Medulla oblongata (tissue), 1 donor: ENCODE measurements around the gene CREB3L1.

Experiments used
- DNase-seq: peaks from one replicate; pipeline ENCODE4 v3.0.0-alpha.2; 2015; ENCODE audit errors: extremely low spot score

The CREB3L1 gene

GRCh38 chr11:46345131-46345597 lies 67.7 kb downstream of the CREB3L1 start:
- DNase-seq: peak; percentile 56

DNA sequence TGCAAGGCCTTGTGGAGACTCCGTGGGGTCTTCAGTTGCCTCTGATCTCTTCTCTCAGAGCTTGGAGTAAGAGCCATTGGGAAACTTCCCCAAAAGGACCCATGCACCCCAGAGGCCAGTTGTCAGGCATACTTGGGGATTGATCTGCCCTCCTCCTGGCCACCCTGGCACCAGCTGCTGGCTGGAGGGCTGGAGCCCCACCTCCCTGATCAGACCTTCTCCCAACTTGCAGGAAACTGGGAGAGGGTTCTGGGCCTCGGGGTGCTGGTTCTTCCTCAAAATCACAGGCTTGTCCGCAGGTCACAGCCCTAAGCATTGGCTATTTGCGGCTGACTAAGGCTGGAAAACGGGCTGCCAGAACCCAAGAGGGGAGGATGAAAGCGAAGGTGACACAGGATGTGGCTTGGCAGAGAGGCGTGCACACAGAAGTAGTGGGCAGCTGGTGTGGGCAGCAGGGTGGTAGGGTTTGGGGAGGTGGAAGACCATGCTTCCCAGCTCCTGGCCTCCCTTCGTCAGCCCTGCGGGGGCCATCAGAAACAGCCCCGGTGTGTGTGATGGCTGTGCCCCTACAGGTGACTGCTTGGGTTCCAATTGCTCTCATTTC lies 68.5 kb downstream of the CREB3L1 start:
- DNase-seq: no peak

GRCh38 chr11:46346886-46347636 lies 69.6 kb downstream of the CREB3L1 start, which contains the start of gene DGKZ:
TSS of gene DGKZ (plus strand) at chr11:46347463. CDS start at chr11:46347660, 197 bp downstream.
- DNase-seq: peak; percentile 89

GRCh38 chr11:46347637-46348311 lies 70.3 kb downstream of the CREB3L1 start:
- no peak for DNase-seq

GRCh38 chr11:46348566-46349401 lies 71.3 kb downstream of the CREB3L1 start:
- no peak for DNase-seq

DNA sequence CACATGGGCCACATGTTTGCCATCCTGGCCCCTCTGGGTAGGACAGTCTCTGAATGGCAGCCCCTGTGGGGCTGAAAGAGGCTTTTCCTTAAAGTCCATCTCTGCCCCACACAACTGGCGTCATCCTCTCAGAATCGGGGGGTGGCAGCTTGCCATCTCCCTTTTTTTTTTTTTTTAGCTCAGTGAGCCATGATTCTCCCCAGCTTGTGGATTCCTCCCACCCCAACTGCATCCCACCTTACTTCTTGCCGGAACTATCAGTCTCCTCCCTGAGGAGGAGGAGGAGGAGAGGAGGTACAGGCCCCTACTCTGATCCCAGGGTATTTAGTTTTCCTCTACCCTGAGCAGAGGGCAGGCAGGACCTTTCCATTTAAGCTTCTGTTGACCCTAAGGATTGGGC lies 73.2 kb downstream of the CREB3L1 start:
- DNase-seq: no peak

GRCh38 chr11:46351148-46351547 lies 73.7 kb downstream of the CREB3L1 start:
- no peak for DNase-seq

- DNase-seq: no peak
Measured at GRCh38 chr11:46351606-46352005, 74.1 kb downstream of the CREB3L1 start.

DNA sequence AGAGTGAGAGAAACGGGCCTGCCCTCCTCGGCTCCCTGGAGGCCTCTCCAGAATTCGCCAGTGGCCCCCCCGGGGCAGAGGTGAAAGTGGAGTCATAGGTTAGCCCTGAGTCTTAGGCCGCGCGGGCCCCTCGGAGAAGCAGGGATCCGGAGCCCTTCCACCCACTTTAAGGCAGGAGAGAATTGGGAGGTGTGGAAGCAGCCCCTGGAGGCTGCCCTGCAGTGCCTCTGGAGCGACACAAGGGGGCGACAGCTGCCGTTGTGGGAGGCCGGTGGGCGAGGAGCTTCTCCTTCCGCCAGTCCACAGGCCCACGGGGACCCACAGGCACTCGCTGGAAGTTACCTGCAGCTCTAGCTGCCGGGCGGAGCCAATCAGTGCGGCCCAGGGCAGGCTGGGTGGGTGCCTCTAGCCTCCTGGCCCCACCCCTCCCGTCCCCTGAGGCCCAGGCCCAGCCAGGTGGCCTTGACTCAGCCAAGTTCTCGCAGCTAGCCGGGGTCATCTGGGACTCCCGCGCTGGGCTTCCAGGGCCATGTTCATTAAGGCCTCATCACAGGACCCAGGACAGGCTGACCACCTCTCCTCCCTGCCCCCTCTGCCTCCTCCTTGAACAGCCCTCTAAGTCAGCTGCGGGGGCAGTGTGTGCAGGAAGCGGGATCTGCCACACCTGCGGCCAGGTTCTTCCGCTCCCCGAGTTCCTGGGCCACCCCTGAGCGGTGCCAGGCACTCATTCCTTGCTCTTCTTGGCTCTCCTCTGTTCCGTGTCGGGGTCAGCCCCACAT lies 74.8 kb downstream of the CREB3L1 start:
- no peak for DNase-seq

DNA sequence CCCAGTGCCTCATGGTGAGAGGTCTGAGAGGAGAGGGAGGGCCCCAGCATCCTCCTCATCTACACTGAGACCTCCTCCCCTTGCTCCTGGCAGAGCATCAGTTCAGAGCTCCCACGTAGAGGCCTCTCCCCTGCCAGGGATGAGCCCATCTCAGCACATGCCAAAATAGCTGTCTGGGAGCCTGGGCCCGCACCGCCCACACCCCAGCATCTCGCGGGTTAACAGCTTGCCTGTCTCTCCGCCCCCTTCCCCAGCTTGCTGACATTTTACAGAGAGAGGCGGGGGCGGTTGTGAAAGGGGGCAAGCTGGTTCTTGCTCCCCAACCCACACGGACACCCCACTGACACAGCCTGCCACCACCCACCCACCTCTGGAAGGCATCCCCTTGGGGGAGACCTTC lies 76.2 kb downstream of the CREB3L1 start:
- no peak for DNase-seq

DNA sequence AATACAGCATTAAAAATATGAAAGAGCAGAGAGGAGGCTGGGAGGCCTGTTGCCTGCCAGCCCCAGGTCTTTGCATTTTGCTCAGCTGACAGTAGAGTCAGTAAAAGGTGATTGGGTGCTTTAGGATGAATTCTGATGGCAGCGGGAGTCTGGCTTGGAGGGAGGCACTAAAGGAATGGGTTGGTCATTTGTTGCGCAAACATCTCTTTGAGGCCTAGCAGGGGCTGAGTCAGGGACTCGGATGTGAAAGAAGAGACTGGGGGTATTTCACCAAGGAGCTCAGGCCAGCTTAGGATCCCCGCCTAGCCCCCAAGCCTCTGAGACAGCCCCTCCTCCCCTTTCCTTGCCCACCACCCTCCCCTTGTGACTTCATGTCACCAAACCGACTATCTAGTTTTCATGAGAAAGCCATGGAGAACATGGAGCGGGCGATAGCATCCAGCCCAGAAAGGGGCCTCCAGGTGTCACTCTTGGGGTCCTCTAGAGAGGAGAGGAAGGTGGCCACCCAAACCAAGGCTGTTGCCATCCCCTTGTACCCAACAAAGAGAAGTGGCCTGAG lies 79.5 kb downstream of the CREB3L1 start:
- DNase-seq: no peak

GRCh38 chr11:46357483-46357936 lies 80.0 kb downstream of the CREB3L1 start:
- DNase-seq: no peak

- no peak for DNase-seq
Measured at GRCh38 chr11:46359953-46360352, 82.5 kb downstream of the CREB3L1 start.

- DNase-seq: no peak
Measured at GRCh38 chr11:46360878-46361277, 83.4 kb downstream of the CREB3L1 start.

GRCh38 chr11:46361283-46362155 lies 84.1 kb downstream of the CREB3L1 start:
- no peak for DNase-seq

GRCh38 chr11:46362156-46363030 lies 84.9 kb downstream of the CREB3L1 start:
- DNase-seq: no peak

- DNase-seq: peak; percentile 80
Measured at GRCh38 chr11:46363031-46363407, 85.6 kb downstream of the CREB3L1 start.

DNA sequence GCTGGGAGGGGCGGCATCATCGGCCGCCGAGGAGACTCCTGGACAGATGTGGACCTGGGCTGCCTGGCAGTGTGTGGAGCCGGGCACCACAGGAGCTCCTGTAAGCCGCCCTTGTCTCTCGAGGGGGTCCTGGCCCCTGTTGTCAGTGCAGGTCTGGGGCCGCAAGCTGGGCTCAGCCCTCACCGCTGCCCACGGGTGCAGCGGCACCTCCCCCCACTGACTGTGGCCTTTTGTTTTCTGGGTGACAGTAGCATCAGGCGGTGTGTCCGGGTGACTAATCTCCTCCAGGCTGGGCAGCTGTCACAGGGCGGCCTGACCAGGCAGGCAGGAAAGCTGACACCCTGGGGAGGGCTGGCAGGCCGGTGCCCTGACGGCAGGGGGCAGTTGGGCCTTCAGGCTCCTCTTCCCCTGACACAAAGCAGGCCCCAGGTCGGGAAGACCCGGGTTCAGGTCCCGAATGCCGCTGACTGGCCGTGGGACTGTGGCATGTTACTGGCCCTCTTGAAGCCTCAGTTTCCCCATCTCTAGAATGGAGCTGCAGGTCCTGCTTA lies 86.1 kb downstream of the CREB3L1 start:
- DNase-seq: peak; percentile 92
